HL-60 (cell line): ENCODE data around the gene MFF.

ENCODE experiments used
- DNase-seq, 2 experiments: peaks; one replicate each; pipeline ENCODE4 v3.0.0-alpha.2; 2010 to 2020; ENCODE audit warnings: low read depth in 1 of 2, low spot score in 1 of 2
- H3K27ac ChIP-seq: fragments of 250-450 bp; sonication (Bioruptor Pico); replicated peaks from 2 replicates; pipeline ENCODE4 v1.5.1; 2020; ENCODE audit warnings: mild to moderate bottlenecking, moderate library complexity
- H3K27me3 ChIP-seq: fragments of 250-450 bp; sonication (Bioruptor Pico); 2 replicates; pipeline ENCODE4 v1.5.1; 2021; ENCODE audit warnings: mild to moderate bottlenecking, moderate library complexity; ENCODE audit not compliant: insufficient read depth, poor library complexity, severe bottlenecking
- H3K4me3 ChIP-seq: replicated peaks from 2 replicates; pipeline ENCODE4 v1.5.1; 2011; ENCODE audit warnings: mild to moderate bottlenecking, control low read depth, low read length; ENCODE audit not compliant: insufficient read depth
- CTCF ChIP-seq: IDR thresholded peaks from one replicate; pipeline ENCODE4 v1.5.1; 2011; ENCODE audit warnings: low read length, control low read depth, inconsistent platforms; ENCODE audit not compliant: insufficient read depth
- GABPA ChIP-seq: IDR thresholded peaks from 2 replicates; pipeline ENCODE4 v1.6.1; 2012; ENCODE audit warnings: low read depth
- POLR2AphosphoS5 ChIP-seq: IDR thresholded peaks from 2 replicates; pipeline ENCODE4 v1.6.1; 2012; ENCODE audit warnings: low read depth
- SPI1 ChIP-seq: IDR thresholded peaks from 2 replicates; pipeline ENCODE4 v1.6.1; 2012; ENCODE audit warnings: low read depth, mild to moderate bottlenecking, borderline replicate concordance
- TF ChIP-seq, protein P1 (sequence below): IDR thresholded peaks from 2 replicates; pipeline ENCODE4 v1.6.1; 2012; ENCODE audit warnings: low read depth; ENCODE audit not compliant: insufficient replicate concordance

MFF gene

DNA sequence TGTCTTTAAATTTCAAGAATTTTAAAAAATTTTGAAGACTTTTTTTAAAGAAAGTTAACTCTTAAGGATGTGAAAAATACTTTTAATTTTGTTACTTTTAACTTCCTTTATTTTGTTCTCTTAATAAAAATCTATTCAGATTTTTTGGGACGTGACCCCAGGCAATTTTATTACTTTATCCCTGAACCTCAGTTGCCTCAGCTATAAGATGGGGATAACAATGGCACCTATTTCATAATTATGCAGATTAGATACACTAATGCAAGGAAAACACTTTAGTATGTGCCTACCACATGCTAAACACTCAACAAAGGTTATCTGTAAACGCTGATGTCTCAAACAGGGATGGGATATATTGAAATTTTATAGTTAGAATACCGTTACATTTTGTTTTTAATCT lies 64.2 kb downstream of the MFF start:
- H3K4me3 ChIP-seq = no peak overlapping the region
- no peaks in the 10 kb centered on the region for H3K27me3 ChIP-seq
- TF ChIP-seq GABPA = no peak
- no peak for DNase-seq
- H3K27ac ChIP-seq = no peak overlapping the region

GRCh38 chr2:227389661-227390060 lies 64.6 kb downstream of the MFF start:
- DNase-seq = no peak
- Histone ChIP-seq H3K4me3 (no peak overlapping the region), H3K27me3 (no peaks in the 10 kb centered on the region), H3K27ac (no peak overlapping the region)
- TF ChIP-seq CTCF (no peak), POLR2AphosphoS5 (no peak), SPI1 (no peak), GABPA (no peak)
- TF ChIP-seq, protein P1, sequence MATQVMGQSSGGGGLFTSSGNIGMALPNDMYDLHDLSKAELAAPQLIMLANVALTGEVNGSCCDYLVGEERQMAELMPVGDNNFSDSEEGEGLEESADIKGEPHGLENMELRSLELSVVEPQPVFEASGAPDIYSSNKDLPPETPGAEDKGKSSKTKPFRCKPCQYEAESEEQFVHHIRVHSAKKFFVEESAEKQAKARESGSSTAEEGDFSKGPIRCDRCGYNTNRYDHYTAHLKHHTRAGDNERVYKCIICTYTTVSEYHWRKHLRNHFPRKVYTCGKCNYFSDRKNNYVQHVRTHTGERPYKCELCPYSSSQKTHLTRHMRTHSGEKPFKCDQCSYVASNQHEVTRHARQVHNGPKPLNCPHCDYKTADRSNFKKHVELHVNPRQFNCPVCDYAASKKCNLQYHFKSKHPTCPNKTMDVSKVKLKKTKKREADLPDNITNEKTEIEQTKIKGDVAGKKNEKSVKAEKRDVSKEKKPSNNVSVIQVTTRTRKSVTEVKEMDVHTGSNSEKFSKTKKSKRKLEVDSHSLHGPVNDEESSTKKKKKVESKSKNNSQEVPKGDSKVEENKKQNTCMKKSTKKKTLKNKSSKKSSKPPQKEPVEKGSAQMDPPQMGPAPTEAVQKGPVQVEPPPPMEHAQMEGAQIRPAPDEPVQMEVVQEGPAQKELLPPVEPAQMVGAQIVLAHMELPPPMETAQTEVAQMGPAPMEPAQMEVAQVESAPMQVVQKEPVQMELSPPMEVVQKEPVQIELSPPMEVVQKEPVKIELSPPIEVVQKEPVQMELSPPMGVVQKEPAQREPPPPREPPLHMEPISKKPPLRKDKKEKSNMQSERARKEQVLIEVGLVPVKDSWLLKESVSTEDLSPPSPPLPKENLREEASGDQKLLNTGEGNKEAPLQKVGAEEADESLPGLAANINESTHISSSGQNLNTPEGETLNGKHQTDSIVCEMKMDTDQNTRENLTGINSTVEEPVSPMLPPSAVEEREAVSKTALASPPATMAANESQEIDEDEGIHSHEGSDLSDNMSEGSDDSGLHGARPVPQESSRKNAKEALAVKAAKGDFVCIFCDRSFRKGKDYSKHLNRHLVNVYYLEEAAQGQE = no peak

DNA sequence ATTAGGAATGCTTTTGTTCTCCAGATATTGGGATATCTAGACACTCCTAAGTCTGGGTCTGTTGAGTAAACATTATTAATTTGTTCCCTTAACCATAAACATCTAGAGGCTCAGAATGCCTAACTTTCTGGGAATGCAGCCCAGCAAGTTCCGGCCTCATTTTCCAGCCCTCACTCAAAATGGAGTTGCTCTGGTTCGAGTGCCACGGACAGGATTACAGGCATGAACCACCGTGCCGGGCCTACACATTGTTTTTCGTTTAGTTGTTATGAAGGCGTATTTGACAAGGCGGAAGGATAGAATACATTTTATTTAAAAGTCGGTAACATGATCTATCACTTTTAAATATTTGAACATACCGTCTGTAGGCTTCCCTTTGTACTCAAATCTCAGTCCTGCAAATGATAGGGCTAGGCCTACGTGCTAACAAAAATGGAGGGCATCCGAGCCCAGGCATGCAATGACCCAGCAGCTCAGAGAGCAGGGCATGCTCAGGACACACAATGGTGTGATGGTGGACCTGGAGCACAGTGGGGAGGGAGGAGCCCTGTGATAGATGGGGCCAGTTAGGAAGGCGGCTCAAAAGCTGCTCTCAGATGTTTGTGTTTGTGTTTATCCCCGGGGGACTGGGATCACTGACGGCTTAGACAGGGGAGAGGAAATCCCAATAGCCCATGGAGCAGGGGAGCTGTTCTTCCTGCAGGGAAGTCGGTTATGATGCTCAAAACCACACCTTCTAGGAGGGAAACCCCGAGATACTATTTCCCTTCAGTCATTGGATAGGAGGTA lies 65.6 kb downstream of the MFF start:
- no peak overlapping the region for H3K27ac ChIP-seq

More for the DNA sequence above, 65.6 kb downstream of the MFF start:
- TF ChIP-seq GABPA (no peak), CTCF (no peak), SPI1 (no peak), POLR2AphosphoS5 (no peak)
- TF ChIP-seq, protein P1 = no peak
- DNase-seq = no peak
- no peaks in the 10 kb centered on the region for H3K27me3 ChIP-seq
- no peak overlapping the region for H3K4me3 ChIP-seq
